Globus pallidus (tissue), 1 donor: Measurements from ENCODE around the gene TGM5.
A peak's percentile ranks its signal among the peaks of the same experiment; 100 is the strongest.

Source experiments
- DNase-seq: peaks from one replicate; pipeline ENCODE4 v3.0.0-alpha.2; 2015; ENCODE audit warnings: low spot score

Gene TGM5

GRCh38 chr15:43190178-43190577, 76.5 kb downstream of the TGM5 start:
- no peak for DNase-seq

GRCh38 chr15:43189296-43189695, 77.4 kb downstream of the TGM5 start:
- DNase-seq, result no peak

DNA sequence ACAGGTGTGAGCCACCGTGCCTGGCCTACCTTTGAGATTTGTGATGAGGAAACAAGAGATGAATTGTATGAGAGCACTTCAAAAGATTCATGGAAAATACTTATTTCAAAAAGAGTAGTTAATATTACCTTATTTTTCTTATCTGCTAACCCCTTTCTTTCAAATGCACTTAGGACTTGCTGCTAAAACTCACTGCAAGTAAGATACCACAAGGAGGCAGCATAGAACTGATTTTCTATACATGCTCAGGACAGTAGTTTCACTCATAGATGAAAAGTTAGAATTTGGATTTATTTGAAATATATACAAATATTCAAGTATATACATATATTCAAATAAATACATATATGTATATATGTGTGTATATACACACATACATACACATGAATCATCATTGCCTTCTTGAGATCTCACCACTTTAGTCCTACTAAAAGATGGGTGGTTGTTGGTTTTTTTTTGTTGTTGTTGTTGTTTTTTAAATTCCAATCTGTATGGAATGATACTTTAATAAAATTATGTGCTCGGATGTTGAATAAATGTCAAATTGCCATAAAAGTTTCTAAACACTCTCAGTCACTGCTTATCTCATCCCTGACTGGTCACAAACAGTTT, 79.1 kb downstream of the TGM5 start:
- peak; percentile 38 for DNase-seq

DNA sequence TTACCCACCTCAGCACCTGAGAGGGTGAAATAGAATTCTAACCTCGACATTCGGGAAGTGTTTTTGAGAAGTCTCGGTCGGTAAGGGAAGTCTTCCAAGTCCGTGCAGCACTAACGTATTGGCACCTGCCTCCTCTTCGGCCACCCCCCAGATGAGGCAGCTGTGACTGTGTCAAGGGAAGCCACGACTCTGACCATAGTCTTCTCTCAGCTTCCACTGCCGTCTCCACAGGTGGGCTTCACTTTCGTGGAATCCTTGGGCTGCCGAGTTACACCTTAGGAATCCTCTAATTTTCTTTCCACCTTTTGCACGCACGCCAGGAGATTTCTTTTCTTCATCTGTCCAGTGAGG, 80.8 kb downstream of the TGM5 start:
- DNase-seq, result peak; percentile 5

DNA sequence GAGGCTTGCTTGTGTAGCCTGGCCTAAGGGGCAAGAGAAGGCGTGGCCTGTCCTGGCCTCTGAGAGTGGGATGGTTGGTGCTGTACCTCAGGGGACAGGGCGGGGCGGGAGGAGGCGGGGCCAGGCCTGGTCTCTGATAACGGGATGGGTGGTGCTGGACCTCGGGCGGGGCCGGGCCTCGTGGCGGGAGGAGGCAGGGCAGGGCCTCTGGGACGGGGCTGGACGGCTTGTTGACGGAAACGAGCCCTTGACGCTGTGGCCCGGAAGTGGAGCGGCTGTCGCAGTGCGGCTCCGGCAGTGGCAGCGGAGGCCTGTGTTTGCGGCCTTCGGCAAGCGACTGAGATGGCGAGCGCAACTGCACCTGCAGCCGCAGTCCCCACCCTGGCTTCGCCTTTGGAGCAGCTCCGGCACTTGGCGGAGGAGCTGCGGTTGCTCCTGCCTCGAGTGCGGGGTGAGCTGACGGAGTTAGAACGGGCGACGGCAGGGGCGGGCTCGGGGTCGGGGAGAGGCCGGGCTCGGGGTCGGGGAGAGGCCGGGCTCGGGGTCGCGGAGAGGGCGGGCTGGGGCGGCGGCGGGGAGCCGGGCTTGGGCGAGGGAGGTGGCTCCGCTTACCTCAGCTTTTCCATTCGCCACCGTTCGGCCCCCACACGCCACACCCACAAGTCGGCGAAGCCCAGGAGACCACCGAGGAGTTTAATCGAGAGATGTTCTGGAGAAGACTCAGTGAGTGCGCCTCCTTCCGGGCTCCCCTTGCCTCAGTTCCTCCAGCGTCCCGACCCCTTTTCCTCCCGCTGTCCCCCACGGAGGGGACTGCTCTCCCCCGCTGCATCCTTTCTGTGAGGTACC, 81.3 kb downstream of the TGM5 start, which contains the start of gene CCNDBP1:
Gene CCNDBP1 (plus strand): TSS at position 247 of the 846 bp plus-strand sequence. CDS start 96 bp downstream, at position 343.
- peak; percentile 80 for DNase-seq

DNA sequence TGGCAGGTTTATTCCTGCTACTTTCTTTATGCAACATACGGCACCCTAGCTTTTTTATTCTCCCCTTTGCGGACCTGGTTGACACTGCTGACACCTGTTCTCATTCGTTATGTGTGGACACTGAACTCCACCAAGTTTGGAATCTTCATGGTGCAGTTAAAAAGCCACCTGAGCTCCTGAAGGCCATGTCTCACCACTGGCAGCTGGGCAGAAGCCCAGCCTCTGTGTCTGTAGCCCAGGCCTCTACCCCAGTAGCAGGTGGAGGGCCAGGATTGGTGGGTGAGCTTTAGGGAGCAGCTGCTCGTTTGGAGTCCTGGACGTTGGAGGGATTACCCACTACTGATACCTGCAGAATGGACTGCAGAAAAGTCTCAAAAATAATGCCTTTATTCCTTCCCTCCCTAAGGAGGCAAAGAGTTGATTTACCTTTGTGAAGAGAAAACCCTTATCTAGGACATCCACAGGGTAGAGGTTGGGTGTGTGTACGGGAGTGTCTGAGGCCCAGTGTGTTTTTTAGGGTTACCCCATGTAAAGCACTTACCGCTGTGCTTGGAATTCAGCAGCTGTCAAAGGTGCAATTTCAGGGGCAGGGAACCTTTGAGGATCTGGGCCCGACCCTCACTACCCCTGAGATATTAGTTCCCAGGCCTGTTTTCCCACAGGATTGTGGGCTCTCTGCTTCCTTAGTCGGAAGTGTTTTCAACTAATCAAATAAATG, 82.2 kb downstream of the TGM5 start:
- peak; percentile 5 for DNase-seq

DNA sequence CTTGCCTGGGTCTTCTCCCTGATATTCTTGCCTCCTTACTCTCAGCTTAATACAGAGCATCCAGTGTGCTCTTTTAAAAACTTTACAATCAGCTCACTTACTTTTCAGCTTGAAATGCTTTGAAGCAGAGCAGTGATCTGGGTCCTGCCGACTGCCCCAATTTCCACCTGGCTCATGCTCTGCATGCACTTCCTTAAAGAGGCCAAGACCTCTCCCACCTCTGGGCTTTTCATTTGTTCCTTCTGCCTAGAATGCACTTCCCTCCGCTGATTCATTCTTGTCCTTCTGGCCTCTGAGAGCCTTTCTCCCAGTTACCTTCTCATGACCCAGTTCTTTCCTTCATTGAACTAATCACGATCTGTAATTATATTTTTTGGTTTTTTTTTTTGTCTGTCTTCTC, 83.5 kb downstream of the TGM5 start:
- no peak for DNase-seq
